Activated T-cell treated with anti-CD3 and anti-CD28 coated beads for 1 hour (primary cell): ENCODE results near the gene LY6G5B.
A peak's percentile ranks its signal among the peaks of the same experiment; 100 is the strongest.
"Not testable (repeated sequence)": the region's sequence is repeated elsewhere in the genome, so short reads cannot be mapped to it uniquely, and the experiment has no call there.

ENCODE experiments used
- DNase-seq: peaks from one replicate; pipeline ENCODE4 v3.0.0-alpha.2; 2020; ENCODE audit warnings: low read depth

LY6G5B gene

DNA sequence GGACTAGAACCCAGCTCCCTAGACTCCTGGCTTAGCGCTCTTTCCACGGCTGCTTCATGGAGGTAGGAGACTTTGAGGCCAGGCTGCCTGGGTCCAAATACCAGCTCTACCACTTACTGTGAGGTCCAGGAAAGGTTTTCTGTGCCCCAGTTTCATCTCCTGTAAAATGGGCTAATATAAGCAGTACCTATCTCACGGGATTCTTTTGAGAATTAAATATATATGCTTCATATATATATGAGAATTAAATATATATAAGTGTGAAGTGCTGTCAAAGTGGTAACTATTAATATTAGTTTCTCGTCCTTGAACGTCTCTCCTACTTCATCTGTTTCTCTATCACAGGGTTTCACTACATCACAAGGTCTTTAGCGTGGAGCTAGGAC lies 21.3 kb downstream of the LY6G5B start:
- DNase-seq, result no peak

- DNase-seq, result no peak
Measured at GRCh38 chr6:31691564-31692108, 21.9 kb downstream of the LY6G5B start.

DNA sequence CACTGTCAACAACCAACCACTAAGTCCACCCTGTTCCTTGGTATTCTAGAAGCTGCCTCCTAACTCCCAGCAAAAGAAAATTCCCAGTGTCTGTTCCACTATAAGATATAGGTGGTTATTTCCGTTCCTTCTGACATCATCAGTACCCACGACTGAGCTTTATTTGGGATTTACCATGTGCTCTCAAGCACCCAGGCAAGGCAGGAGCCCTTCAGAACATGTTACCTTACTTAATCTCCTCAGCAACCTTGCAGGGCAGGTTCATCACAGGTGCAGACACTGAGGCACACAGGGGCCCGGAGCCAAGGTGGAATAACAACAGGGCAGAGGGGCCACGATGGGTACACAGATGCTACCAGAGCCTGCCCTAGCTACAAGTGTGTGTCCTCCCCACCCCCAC lies 22.6 kb downstream of the LY6G5B start:
- no peak for DNase-seq

DNA sequence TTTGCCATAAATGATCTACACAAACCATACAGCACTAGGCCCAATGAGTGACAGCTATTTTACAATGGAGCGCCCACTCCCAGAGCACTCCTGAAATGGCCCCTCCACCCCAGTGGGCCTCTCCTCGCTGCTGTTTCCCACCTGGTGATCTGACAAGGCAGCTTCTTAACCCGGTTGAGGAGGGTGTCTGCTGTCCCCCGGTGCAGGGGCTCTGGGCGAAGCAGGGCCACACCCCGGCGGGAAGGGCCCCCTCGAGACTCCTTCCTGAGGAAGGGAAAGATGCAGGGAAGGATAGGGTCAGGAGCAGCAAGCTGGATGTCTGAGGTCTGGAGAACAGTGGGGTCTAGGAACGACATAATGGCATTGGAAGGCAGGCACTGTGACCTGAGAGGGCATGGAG lies 23.1 kb downstream of the LY6G5B start:
- no peak for DNase-seq

DNA sequence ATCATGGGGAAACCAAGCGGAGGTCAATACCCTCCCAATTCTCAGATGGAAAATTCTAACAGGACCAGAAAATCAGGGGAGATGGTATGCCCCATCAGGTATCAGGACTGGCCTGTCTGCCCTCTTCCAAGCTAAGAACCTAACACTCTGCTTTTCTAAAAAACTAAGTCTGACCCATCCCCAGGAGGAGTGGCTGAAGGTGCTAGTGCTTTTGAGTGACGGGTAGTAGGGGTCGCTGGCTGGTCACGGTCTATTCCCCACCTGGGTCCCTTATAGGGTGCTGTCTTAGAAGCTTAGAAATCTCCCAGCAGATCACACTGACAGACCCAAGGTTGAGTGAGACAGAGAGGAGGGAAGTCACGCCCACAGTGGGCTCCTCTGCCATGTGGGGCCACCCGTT lies 23.8 kb downstream of the LY6G5B start:
- DNase-seq, result no peak

DNA sequence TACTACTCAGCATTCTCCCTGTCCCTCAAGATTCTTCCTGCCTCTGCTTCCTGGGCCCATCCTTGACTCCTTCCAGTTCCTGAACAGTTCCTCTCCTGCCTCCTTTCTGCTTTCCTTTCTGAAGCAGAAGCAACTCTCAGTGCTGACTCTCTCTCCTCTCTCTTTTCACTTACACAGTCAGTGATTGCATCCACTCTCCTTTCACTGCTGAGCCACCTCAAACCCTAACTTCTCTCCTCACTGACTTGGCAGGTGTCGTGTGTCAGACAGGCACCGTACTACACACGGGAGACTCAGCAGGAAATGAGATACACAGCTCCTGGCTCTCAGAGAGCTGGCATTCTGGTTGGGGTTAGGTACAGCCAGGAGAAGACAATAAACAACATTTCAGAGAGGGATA lies 27.8 kb downstream of the LY6G5B start:
- no peak for DNase-seq

GRCh38 chr6:31700740-31701401 lies 31.1 kb downstream of the LY6G5B start:
- DNase-seq, result no peak

DNA sequence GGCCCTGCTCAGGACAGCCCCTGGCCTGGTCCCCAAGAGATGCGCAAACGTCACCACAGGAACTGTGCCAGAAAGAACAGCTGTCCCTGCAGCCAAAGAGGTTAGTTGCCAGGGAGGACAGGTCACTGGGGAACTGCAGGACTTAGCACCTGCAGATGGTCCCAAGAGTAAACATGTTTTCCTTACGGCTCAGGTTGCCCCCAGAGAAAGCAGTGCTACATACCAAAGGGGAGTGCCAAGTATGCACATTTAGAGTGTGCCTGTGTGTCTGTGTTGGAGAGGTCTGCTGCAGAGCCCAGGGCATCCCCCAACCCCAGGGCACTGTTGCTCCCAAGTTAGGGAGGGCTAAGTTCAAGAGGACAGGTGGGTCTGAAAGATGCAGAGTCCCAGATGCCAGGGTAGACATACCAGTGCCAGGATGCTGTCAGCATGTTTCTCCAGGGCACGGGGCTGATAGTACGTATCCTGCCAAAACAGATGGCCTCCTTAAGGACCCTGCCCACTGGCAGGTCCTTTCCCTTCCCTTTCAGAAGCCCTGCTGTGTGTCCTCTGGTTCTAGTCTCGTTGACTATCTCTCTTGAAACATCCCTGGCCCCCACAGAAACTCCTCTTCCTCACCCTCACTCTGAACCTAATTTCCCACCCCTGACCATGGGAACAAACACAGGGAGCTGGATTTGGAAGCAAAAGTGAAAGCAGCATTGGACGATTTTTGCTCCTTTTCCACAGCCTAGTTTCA lies 32.1 kb downstream of the LY6G5B start:
- no peak for DNase-seq

- no peak for DNase-seq
Measured at GRCh38 chr6:31702405-31702818, 32.6 kb downstream of the LY6G5B start.

GRCh38 chr6:31702819-31703716 lies 33.3 kb downstream of the LY6G5B start, which contains the start of gene ABHD16A:
TSS of gene ABHD16A (minus strand) at chr6:31703324. CDS start at chr6:31703281, 43 bp downstream.
- DNase-seq, result peak; percentile 96

GRCh38 chr6:31705931-31706330 lies 36.2 kb downstream of the LY6G5B start:
- no peak for DNase-seq

DNA sequence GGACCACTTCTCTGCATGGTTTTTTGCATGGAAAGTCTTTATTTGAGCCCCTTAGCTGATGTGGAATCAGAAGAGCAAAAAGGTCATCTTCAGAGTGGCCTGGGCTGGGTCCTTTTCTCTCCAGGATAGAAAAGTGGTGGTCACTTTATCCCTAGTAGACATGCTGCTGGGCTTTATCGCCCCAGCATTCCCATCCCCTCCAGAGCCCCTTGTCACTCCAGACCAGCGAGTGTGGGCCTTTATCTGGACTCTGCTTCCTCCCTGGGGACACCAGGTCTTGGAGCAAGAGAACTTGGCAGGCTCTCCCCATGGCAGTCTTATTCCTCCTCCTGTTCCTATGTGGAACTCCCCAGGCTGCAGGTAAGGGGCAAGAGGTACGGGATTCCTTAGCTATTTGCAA lies 36.8 kb downstream of the LY6G5B start, which contains the start of gene LY6G6F:
TSS of gene LY6G6F (plus strand) at position 268 of the 400 bp plus-strand sequence. CDS start at position 309, 41 bp downstream.
- DNase-seq, result no peak

DNA sequence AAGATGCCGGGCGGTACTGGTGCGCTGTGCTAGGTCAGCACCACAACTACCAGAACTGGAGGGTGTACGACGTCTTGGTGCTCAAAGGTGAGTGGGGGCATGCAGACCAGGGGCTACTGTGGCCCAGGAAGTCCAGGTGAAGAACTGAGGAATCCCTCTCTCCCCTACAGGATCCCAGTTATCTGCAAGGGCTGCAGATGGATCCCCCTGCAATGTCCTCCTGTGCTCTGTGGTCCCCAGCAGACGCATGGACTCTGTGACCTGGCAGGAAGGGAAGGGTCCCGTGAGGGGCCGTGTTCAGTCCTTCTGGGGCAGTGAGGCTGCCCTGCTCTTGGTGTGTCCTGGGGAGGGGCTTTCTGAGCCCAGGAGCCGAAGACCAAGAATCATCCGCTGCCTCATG lies 37.9 kb downstream of the LY6G5B start:
- no peak for DNase-seq

DNA sequence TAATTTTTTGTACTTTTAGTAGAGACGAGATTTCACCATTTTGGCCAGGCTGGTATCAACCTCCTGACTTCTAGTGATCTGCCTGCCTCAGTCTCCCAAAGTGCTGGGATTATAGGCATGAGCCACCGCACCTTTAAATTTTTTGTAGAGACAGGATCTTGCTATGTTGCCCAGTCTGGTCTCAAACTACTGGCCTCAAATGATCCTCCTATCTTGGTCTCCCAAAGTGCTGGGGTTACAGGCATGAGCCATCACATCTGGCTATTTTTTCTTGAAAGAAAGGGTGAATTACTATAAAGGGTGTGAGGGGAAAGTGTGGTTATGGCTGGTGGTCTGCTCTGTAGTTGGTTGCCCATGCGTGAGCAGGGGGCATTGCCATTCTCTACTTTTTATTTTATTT lies 38.4 kb downstream of the LY6G5B start:
- no peak for DNase-seq

- not testable (repeated sequence) for DNase-seq
Measured at GRCh38 chr6:31709157-31709556, 39.4 kb downstream of the LY6G5B start.

DNA sequence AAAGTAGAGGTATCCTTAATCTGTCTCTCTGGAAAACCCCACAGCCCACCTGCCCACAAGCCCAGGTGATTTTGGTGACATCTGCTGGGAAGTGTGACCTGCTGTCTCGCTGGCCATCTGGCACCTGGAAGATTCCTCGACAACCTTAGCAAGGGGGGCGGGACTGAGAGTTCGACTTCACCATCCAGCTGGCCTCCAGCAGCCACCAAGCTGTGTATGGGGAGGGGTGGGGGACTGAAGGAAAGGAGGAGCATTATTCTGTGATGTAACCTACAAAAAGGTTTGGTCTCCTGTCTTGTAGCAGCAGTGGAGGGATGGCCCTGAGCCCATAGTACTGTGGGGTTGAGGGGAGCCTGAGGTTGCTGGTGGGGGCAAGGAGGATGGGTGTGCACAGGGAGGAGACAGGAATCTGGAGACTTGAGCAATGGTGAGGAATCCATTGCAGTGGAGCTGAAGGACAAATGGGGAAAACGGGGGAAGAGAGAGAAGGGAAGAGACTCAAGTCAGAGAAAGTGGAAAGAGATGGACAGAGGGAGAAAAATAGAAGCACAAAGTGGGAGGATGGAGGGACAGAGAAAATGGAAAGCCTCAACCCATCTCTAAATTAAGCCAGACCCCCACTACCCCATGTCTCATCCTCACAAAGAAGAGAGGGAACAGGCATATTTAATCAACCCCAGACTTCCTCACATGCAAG lies 40.9 kb downstream of the LY6G5B start:
- no peak for DNase-seq

DNA sequence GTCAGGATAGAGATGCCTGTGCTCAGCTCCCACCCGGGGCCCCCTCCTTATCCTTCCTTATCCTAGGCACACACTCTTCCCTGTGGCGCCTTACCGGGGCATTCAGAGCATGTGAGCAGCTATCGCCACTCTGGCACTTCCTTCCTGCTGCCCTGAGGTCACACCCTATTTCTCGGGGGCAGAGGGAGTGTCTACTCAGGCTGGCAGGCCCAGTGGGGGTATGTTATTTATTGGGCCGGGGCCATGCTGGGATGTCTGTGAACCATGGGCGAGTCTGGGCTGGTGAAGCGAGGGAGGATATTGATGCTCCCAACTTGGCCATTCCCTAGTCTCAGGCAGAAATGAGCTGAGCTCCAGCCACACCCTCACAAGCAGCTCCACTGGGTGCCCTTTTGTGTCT lies 41.5 kb downstream of the LY6G5B start:
- DNase-seq, result no peak

DNA sequence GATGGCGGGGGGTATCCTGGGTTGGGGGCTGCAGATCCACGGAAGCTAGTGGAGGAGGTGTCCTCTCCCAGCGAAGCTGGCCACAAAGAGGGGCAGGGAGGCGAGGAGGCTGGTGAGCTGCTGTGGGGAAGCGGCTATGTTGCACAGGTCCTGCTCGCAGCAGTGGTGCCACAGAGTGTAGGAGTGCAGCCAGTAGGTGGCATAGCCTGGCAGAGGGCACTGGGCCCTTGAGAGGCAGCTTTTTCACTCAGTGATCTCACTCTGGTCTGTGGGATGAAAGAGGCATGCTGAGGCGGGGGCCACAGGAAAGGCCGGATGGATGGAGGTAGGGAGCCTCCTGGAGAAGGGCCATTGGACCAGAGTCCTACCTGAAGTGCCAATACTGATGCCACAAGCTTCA lies 42.5 kb downstream of the LY6G5B start:
- DNase-seq, result no peak

- DNase-seq, result no peak
Measured at GRCh38 chr6:31713465-31713864, 43.7 kb downstream of the LY6G5B start.

DNA sequence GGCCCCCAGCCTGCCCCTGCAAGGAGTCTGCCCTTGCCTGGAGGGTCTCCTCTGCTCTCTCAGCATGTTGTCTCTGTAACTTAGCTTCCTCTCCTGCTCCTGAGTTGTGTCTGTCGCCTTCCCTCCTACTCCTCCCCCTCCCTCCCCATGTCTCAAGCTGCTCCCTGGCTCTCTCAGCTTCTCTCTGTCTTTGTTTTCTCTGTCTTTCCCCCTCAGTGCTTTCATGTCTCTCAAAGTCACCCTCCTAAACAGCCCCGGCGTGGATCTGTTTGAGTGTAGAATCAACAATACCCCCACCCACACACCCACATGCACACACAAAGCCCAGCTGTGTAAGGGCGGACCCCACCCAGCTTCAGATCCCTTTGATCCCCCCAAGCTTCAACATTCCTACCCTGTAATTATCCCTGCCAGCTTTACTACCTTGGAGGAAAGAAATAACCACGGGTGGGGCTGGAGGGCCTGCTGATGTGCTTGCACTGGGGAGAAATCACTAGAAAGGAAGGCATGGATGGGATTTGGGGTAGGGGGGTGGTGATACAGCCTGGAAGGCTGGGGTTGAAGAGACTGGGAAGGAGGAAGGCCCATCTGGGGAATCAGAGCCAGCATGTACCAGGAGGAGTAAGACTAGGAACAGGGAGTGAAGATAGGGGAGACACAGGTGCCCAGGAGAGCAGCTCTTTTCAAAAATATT lies 44.4 kb downstream of the LY6G5B start:
- no peak for DNase-seq
